Measurements from ENCODE around the gene CBX5. TPM values are rescaled to one million over a fixed set of nuclear protein-coding genes. Genes with fewer than 3 reads are reported as not detected.

Gene CBX5
- total RNA-seq, 4 donors from 2014 or later, result 23.7 to 45.7 (median 33.6) TPM

DNA sequence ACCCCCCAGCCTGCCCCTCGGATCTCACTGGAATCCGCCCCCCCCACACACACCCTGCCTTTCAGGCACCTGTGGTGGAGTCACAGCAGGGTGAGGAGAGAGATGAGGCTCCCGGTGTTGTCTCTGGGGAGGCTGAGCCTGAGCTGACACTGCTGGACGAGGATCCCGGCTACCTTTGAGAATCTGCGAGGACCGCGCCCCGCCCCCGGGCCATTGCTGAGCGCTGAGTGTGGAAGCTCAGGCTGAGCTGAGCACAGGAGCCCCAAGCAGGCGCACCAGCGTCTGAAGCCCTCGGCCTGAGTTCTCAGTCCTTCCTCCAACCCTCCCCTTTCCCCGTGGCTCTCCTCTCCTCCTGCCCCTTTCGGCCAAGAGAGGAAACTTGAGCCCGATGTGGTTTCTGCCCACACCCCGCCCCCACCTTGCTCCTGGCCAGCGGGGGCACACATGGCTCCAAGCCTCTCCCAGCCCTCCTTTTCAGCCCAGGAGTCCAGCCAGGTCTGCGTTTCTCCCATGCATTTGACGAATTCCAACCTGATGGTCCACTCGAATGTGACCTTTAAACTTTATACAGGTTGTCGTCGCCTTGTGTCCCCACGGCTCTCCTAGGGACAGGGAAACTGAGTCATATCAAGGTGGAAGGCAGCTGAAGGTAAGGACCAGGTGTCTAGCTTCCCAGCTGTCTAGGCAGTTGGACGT lies 21.0 kb upstream of the CBX5 start, which contains the start of gene NFE2:
TSS of gene NFE2 (minus strand) at position 284 of the 696 bp plus-strand sequence. CDS start 5,767 bp downstream, outside the sequence.
- Histone ChIP-seq H3K4me1 (peaks cover 28% of the 10 kb centered on the region), H3K27me3 (peaks cover 5% of the 10 kb centered on the region), H3K9me3 (no peaks in the 10 kb centered on the region), H3K4me3 (peak within 1 kb of the TSS; percentile 18), H3K36me3 (no peaks in the 10 kb centered on the region), H3K27ac (no peak within 1 kb of the TSS)
- 17% methylated on average over 17 of the region's 26 CpGs for WGBS
- no peak for TF ChIP-seq POLR2AphosphoS5 (IDR thresholded peaks at IDR 0.05)
- TF ChIP-seq, protein P1, sequence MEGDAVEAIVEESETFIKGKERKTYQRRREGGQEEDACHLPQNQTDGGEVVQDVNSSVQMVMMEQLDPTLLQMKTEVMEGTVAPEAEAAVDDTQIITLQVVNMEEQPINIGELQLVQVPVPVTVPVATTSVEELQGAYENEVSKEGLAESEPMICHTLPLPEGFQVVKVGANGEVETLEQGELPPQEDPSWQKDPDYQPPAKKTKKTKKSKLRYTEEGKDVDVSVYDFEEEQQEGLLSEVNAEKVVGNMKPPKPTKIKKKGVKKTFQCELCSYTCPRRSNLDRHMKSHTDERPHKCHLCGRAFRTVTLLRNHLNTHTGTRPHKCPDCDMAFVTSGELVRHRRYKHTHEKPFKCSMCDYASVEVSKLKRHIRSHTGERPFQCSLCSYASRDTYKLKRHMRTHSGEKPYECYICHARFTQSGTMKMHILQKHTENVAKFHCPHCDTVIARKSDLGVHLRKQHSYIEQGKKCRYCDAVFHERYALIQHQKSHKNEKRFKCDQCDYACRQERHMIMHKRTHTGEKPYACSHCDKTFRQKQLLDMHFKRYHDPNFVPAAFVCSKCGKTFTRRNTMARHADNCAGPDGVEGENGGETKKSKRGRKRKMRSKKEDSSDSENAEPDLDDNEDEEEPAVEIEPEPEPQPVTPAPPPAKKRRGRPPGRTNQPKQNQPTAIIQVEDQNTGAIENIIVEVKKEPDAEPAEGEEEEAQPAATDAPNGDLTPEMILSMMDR (IDR thresholded peaks at IDR 0.05), result no peak
- TF ChIP-seq EP300 (IDR thresholded peaks at IDR 0.05), result no peak
- TF ChIP-seq POLR2A (IDR thresholded peaks at IDR 0.05), result no peak
- peak in 1 of 2 donors; percentile 84 for DNase-seq (ENCODE audit: low spot score in 2 of 2)

GRCh38 chr12:54300225-54300731 lies 20.4 kb upstream of the CBX5 start:
- peak overlapping the region; percentile 18 for H3K4me3 ChIP-seq
- H3K27me3 ChIP-seq, result peaks cover 5% of the 10 kb centered on the region
- no peaks in the 10 kb centered on the region for H3K36me3 ChIP-seq
- H3K9me3 ChIP-seq, result no peaks in the 10 kb centered on the region
- H3K27ac ChIP-seq, result no peak overlapping the region
- peak in 1 of 2 donors; percentile 50 for DNase-seq (ENCODE audit: low spot score in 2 of 2)
- 33% methylated on average over 3 of the region's 3 CpGs for WGBS
- peaks cover 28% of the 10 kb centered on the region for H3K4me1 ChIP-seq
- TF ChIP-seq EP300 (IDR thresholded peaks at IDR 0.05), result no peak
- TF ChIP-seq, protein P1 (IDR thresholded peaks at IDR 0.05), result no peak
- TF ChIP-seq POLR2AphosphoS5 (IDR thresholded peaks at IDR 0.05), result no peak
- no peak for TF ChIP-seq POLR2A (IDR thresholded peaks at IDR 0.05)

- H3K27me3 ChIP-seq, result peaks cover 5% of the 10 kb centered on the region
- WGBS, result 52% methylated on average over 8 of the region's 8 CpGs
These were observed 19.7 kb upstream of the CBX5 start for GRCh38 chr12:54299515-54300224.

GRCh38 chr12:54298904-54299303 lies 19.0 kb upstream of the CBX5 start:
- peaks cover 19% of the 10 kb centered on the region for H3K4me1 ChIP-seq
- WGBS, result 83% methylated on average over 5 of the region's 5 CpGs
- H3K36me3 ChIP-seq, result no peaks in the 10 kb centered on the region
- no peak overlapping the region for H3K4me3 ChIP-seq
- H3K9me3 ChIP-seq, result no peaks in the 10 kb centered on the region
- DNase-seq (ENCODE audit: low spot score in 2 of 2), result no peak
- peaks cover 5% of the 10 kb centered on the region for H3K27me3 ChIP-seq
- no peak for TF ChIP-seq POLR2A (IDR thresholded peaks at IDR 0.05)
- TF ChIP-seq, protein P1 (IDR thresholded peaks at IDR 0.05), result no peak
- TF ChIP-seq EP300 (IDR thresholded peaks at IDR 0.05), result no peak
- TF ChIP-seq POLR2AphosphoS5 (IDR thresholded peaks at IDR 0.05), result no peak
- H3K27ac ChIP-seq, result no peak overlapping the region

More at GRCh38 chr12:54299515-54300224, 19.7 kb upstream of the CBX5 start:
- TF ChIP-seq POLR2A (IDR thresholded peaks at IDR 0.05), result no peak
- TF ChIP-seq EP300 (IDR thresholded peaks at IDR 0.05), result no peak
- TF ChIP-seq, protein P1 (IDR thresholded peaks at IDR 0.05), result no peak
- no peak for TF ChIP-seq POLR2AphosphoS5 (IDR thresholded peaks at IDR 0.05)
- Histone ChIP-seq H3K4me3 (no peak overlapping the region), H3K27ac (no peak overlapping the region), H3K9me3 (no peaks in the 10 kb centered on the region), H3K36me3 (no peaks in the 10 kb centered on the region), H3K4me1 (peaks cover 26% of the 10 kb centered on the region)
- DNase-seq (ENCODE audit: low spot score in 2 of 2), result no peak
